OCI-LY7 (cell line): Measurements from ENCODE around the gene CPOX. TPM values are rescaled to one million over a fixed set of nuclear protein-coding genes. Genes with fewer than 3 reads are reported as not detected.
A peak's percentile ranks its signal among the peaks of the same experiment; 100 is the strongest.

ENCODE experiments used
- BruUV-seq: library from RNA; stranded (reverse); fragments of 400-500 nt; replicated peaks from 2 replicates; lab custom pipeline; 2021; lab: Mats Ljungman, UMichigan
- CTCF ChIA-PET: fragments of 300-600 bp; sonication (Branson Sonifier 250); formaldehyde crosslinking; loops from one replicate; lab custom pipeline; 2022; ENCODE audit warnings: antibody characterized with exemption; ENCODE audit not compliant: unreplicated experiment; lab: Charles Lee
- POLR2A ChIA-PET: fragments of 300-600 bp; sonication (Branson Sonifier 250); formaldehyde crosslinking; loops from one replicate; lab custom pipeline; 2022; ENCODE audit warnings: antibody characterized with exemption; lab: Charles Lee
- DNase-seq: peaks from one replicate; pipeline ENCODE4 v3.0.0-alpha.2; 2015; ENCODE audit warnings: low spot score
- H2AFZ ChIP-seq: fragments of 200-600 bp; sonication (generic), shearing (Covaris generic); 2 replicates; pipeline ENCODE4 v1.6.1; 2014; ENCODE audit warnings: mild to moderate bottlenecking, antibody characterized with exemption, low read length, moderate library complexity
- H3K27ac ChIP-seq: fragments of 200-600 bp; sonication (generic); 2 replicates; pipeline ENCODE4 v1.5.1; 2014; ENCODE audit warnings: mixed run types, low read depth, mild to moderate bottlenecking, moderate library complexity, low read length, inconsistent platforms; ENCODE audit not compliant: poor library complexity, severe bottlenecking
- H3K36me3 ChIP-seq: fragments of 200-600 bp; sonication (generic); 2 replicates; pipeline ENCODE4 v1.6.1; 2014; ENCODE audit warnings: mild to moderate bottlenecking, antibody characterized with exemption, low read length, moderate library complexity, mixed read lengths; ENCODE audit not compliant: insufficient read depth
- H3K4me1 ChIP-seq: fragments of 200-600 bp; sonication (generic); 2 replicates; pipeline ENCODE4 v1.5.1; 2014; ENCODE audit warnings: mild to moderate bottlenecking, low read length; ENCODE audit not compliant: insufficient read depth, poor library complexity, severe bottlenecking
- H3K4me2 ChIP-seq: fragments of 200-600 bp; sonication (generic); 2 replicates; pipeline ENCODE4 v1.6.1; 2014; ENCODE audit warnings: mild to moderate bottlenecking, low read length
- H3K4me3 ChIP-seq: fragments of 200-600 bp; sonication (generic); 2 replicates; pipeline ENCODE4 v1.5.1; 2014; ENCODE audit warnings: mild to moderate bottlenecking, low read depth, low read length; ENCODE audit not compliant: poor library complexity, severe bottlenecking
- H3K79me2 ChIP-seq: fragments of 200-600 bp; sonication (generic); 2 replicates; pipeline ENCODE4 v1.6.1; 2016; ENCODE audit warnings: low read depth, mild to moderate bottlenecking, low read length, moderate library complexity, mixed read lengths; ENCODE audit not compliant: insufficient read depth
- H3K9me2 ChIP-seq: fragments of 200-600 bp; sonication (generic); 2 replicates; pipeline ENCODE4 v1.6.1; 2016; ENCODE audit warnings: mild to moderate bottlenecking, low read length, mixed read lengths; ENCODE audit not compliant: insufficient read depth
- H3K9me3 ChIP-seq: fragments of 200-600 bp; sonication (generic); 2 replicates; pipeline ENCODE4 v1.6.1; 2014; ENCODE audit warnings: mild to moderate bottlenecking, mixed run types, low read length, mixed read lengths
- H4K20me1 ChIP-seq: fragments of 200-600 bp; sonication (generic); 2 replicates; pipeline ENCODE4 v1.6.1; 2014; ENCODE audit warnings: mild to moderate bottlenecking, antibody characterized with exemption, low read length, moderate library complexity, mixed read lengths; ENCODE audit not compliant: insufficient read depth
- CTCF ChIP-seq: fragments of 200-600 bp; sonication (generic); conservative IDR thresholded peaks from 2 replicates; pipeline ENCODE4 v1.5.1; 2014; ENCODE audit warnings: mild to moderate bottlenecking, antibody characterized with exemption, low read length, moderate library complexity, mixed read lengths
- EZH2phosphoT487 ChIP-seq: fragments of 200-600 bp; sonication (generic); IDR thresholded peaks from 2 replicates; pipeline ENCODE4 v1.6.1; 2018; ENCODE audit warnings: low read depth, borderline replicate concordance, mild to moderate bottlenecking, mixed run types, antibody characterized with exemption, low read length, moderate library complexity, mixed read lengths
- intact Hi-C: fragments of 100-400 bp; cut with micrococcal nuclease; formaldehyde crosslinking; loops from one replicate; pipeline ENCODE4 v1.10.0; 2022; ENCODE audit not compliant: unreplicated experiment
- total RNA-seq, 2 experiments: library from RNA; depleted of rRNA in 1 of 2; stranded (reverse); fragments of >200 nt in 1 of 2; shearing (Covaris generic) in 1 of 2; gene quantifications; 2 replicates each; pipeline ENCODE4 v1.2.3, GENCODE V29; 2014 to 2022

Gene CPOX
- total RNA-seq, 2 experiments from 2014 or later: 10.1 to 14.7 TPM

- Histone ChIP-seq H3K27ac (no peak overlapping the region), H2AFZ (peak overlapping the region; percentile 72; the same call in 1 of the 2 replicates), H4K20me1 (no peaks in the 10 kb centered on the region), H3K79me2 (no peaks in the 10 kb centered on the region), H3K4me3 (no peak overlapping the region), H3K9me2 (no peaks in the 10 kb centered on the region), H3K4me1 (peaks cover 74% of the 10 kb centered on the region), H3K36me3 (no peaks in the 10 kb centered on the region), H3K9me3 (no peaks in the 10 kb centered on the region), H3K4me2 (peak overlapping the region; percentile 29)
- CTCF ChIA-PET: interaction anchor here (1.5 kb wide), 2 partner anchors 10 to 14 kb away, joined by 3 read pairs; no protein-coding TSS in a partner anchor
- POLR2A ChIA-PET: interaction anchor here (3.4 to 19.7 kb wide), 5 partner anchors 9 to 17 kb away, joined by 20 to 296 read pairs (median 27); partner anchors contain the start of gene GPR15
- intact Hi-C loops: no loop called here
- TF ChIP-seq EZH2phosphoT487 (no peak), CTCF (no peak)
- no TSS peak for BruUV-seq
- DNase-seq: no peak
Measured at GRCh38 chr3:98552232-98553020, 41.0 kb downstream of the CPOX start.

- Histone ChIP-seq H3K9me2 (no peaks in the 10 kb centered on the region), H2AFZ (peak overlapping the region; percentile 72; the same call in 1 of the 2 replicates), H3K4me2 (peak overlapping the region; percentile 29), H4K20me1 (no peaks in the 10 kb centered on the region), H3K79me2 (no peaks in the 10 kb centered on the region), H3K27ac (no peak overlapping the region), H3K4me3 (no peak overlapping the region), H3K4me1 (peaks cover 68% of the 10 kb centered on the region), H3K9me3 (no peaks in the 10 kb centered on the region), H3K36me3 (no peaks in the 10 kb centered on the region)
- BruUV-seq: no TSS peak
- POLR2A ChIA-PET: interaction anchor here (3.4 to 19.7 kb wide), 4 partner anchors 10 to 17 kb away, joined by 20 to 296 read pairs (median 26); partner anchors contain the start of gene GPR15
- peak; percentile 52 for DNase-seq
- CTCF ChIA-PET: interaction anchor here (1.5 kb wide), 1 partner anchor 10 kb away, joined by 3 read pairs; no protein-coding TSS in a partner anchor
- no peak for TF ChIP-seq EZH2phosphoT487
- no peak for TF ChIP-seq CTCF
- intact Hi-C loops: no loop called here
Measured at GRCh38 chr3:98551754-98552153, 41.7 kb downstream of the CPOX start.

DNA sequence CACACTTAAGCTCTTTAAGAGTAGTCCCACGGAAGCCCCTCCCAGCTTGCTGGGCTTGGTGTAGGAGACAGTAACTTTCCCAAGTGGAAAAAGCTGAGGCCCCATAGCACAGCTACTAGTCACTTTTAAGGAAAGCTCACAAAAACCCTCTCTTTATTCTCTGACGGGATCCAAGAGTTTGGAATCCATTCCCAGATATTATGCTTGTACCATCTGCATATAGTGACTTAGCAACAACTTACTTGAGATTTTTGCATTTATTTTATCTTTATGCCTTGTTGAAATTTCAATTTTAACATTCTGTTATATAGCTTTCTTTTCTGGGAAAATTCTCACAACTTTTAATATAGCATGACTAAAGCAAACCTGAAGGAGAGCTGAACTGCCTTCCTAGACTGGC, 42.2 kb downstream of the CPOX start:
- H4K20me1 ChIP-seq: no peaks in the 10 kb centered on the region
- H2AFZ ChIP-seq: peak overlapping the region; percentile 72; the same call in 1 of the 2 replicates
- no peaks in the 10 kb centered on the region for H3K79me2 ChIP-seq
- no peak overlapping the region for H3K27ac ChIP-seq
- DNase-seq: no peak
- H3K36me3 ChIP-seq: no peaks in the 10 kb centered on the region
- BruUV-seq: no TSS peak
- H3K4me2 ChIP-seq: peak overlapping the region; percentile 29
- ChIA-PET POLR2A (interaction anchor here (0.5 to 19.7 kb wide), 5 partner anchors 10 to 513 kb away, joined by 4 to 296 read pairs (median 24); partner anchors contain the start of gene GPR15), CTCF (no interaction called here)
- H3K4me3 ChIP-seq: no peak overlapping the region
- no peaks in the 10 kb centered on the region for H3K9me2 ChIP-seq
- H3K9me3 ChIP-seq: no peaks in the 10 kb centered on the region
- TF ChIP-seq CTCF: no peak
- no peak for TF ChIP-seq EZH2phosphoT487
- intact Hi-C loops: no loop called here
- H3K4me1 ChIP-seq: peaks cover 65% of the 10 kb centered on the region
